K562 (cell line): ENCODE results near the gene CDIPT. TPM values are rescaled to one million over a fixed set of nuclear protein-coding genes. Genes with fewer than 3 reads are reported as not detected.

ENCODE experiments used
- ATF1 ChIP-seq, 2 experiments: fragments of 450-650 bp in 1 of 2; IDR thresholded peaks; 2 replicates each; pipeline ENCODE4 v1.6.1; 2016; ENCODE audit warnings: missing compliant biosample characterization in 1 of 2, missing genetic modification characterization in 1 of 2
- FIP1L1 ChIP-seq: fragments of 200-400 bp; formaldehyde crosslinking; IDR thresholded peaks from 2 replicates; pipeline ENCODE4 v1.6.1; 2018; ENCODE audit warnings: mild to moderate bottlenecking, low read depth, low read length; ENCODE audit not compliant: poor library complexity, severe bottlenecking
- HNRNPH1 ChIP-seq: fragments of 200-400 bp; formaldehyde crosslinking; optimal IDR thresholded peaks from 2 replicates; pipeline ENCODE3; 2017; ENCODE audit warnings: low read depth, mild to moderate bottlenecking, low read length, moderate library complexity
- ILK ChIP-seq: fragments of 450-650 bp; IDR thresholded peaks from 2 replicates; pipeline ENCODE4 v1.6.1; 2016; ENCODE audit warnings: missing genetic modification characterization, low read depth, mild to moderate bottlenecking, missing compliant biosample characterization, moderate library complexity, borderline replicate concordance
- MEF2A ChIP-seq: IDR thresholded peaks from 2 replicates; pipeline ENCODE4 v1.6.1; 2011; ENCODE audit warnings: low read depth, mild to moderate bottlenecking, low read length, moderate library complexity; ENCODE audit not compliant: control insufficient read depth
- NCOR1 ChIP-seq: fragments of 450-650 bp; IDR thresholded peaks from 2 replicates; pipeline ENCODE4 v1.6.1; 2016; ENCODE audit warnings: mild to moderate bottlenecking, moderate library complexity
- NFYB ChIP-seq: IDR thresholded peaks from 2 replicates; pipeline ENCODE4 v1.6.1; 2011; ENCODE audit warnings: mild to moderate bottlenecking, moderate library complexity; ENCODE audit not compliant: insufficient read length; ENCODE audit errors: extremely low read depth
- NR0B1 ChIP-seq: fragments of 450-650 bp; IDR thresholded peaks from one replicate; pipeline ENCODE4 v1.6.1; 2018; ENCODE audit warnings: mild to moderate bottlenecking, moderate library complexity; ENCODE audit not compliant: partially characterized antibody
- POLR2B ChIP-seq: fragments of 450-650 bp; IDR thresholded peaks from 2 replicates; pipeline ENCODE4 v1.6.1; 2018; ENCODE audit warnings: low read depth; ENCODE audit not compliant: partially characterized antibody
- SAFB ChIP-seq: fragments of 200-400 bp; formaldehyde crosslinking; IDR thresholded peaks from 2 replicates; pipeline ENCODE4 v1.6.1; 2017; ENCODE audit warnings: low read depth, low read length, borderline replicate concordance
- SIN3A ChIP-seq, 2 experiments: fragments of 150-350 bp in 1 of 2; IDR thresholded peaks; 2 replicates each; pipeline ENCODE4 v1.6.1; 2011 to 2016; ENCODE audit warnings: borderline replicate concordance in 2 of 2, low read depth in 2 of 2, low read length in 2 of 2, mild to moderate bottlenecking in 2 of 2, moderate library complexity in 2 of 2; ENCODE audit not compliant: control insufficient read depth in 1 of 2
- SP2 ChIP-seq: IDR thresholded peaks from 2 replicates; pipeline ENCODE4 v1.6.1; 2011; ENCODE audit warnings: mild to moderate bottlenecking, low read depth, low read length, moderate library complexity; ENCODE audit not compliant: poor library complexity, severe bottlenecking; ENCODE audit errors: extremely low read depth
- SUPT5H ChIP-seq: fragments of 450-650 bp; IDR thresholded peaks from 2 replicates; pipeline ENCODE4 v1.6.1; 2016
- TRIM28 ChIP-seq: fragments of 450-650 bp; IDR thresholded peaks from 2 replicates; pipeline ENCODE4 v1.6.1; 2017
- ZNF561 ChIP-seq: fragments of 450-650 bp; formaldehyde crosslinking; conservative IDR thresholded peaks from 2 replicates; pipeline ENCODE4 v1.4.0; 2020; ENCODE audit warnings: mild to moderate bottlenecking, moderate library complexity
- polyA plus RNA-seq, 8 experiments: library from polyadenylated mRNA; depleted of rRNA in 4 of 8; stranded (reverse) in 5 of 8; unstranded in 3 of 8; fragments of >200 nt; fragmentation: Nextera tagmentation in 2 of 8; fragmentation: Illumina TruSeq in 1 of 8; extraction: Ambion mirVana in 2 of 8; extraction: Trizol in 1 of 8; gene quantifications; 2 replicates each; pipeline versions ENCODE4 v1.2.1 to v1.2.3, GENCODE V29; 2011 to 2014; ENCODE audit warnings: inconsistent platforms in 1 of 8, missing spikeins in 1 of 8
- total RNA-seq, 7 experiments: library from RNA; depleted of rRNA in 6 of 7; stranded (reverse); fragments of >200 nt in 6 of 7; fragmentation: Illumina TruSeq in 2 of 7; extraction: Trizol in 2 of 7; gene quantifications; 2 replicates each; pipeline versions ENCODE4 v1.2.1 to v1.2.3, GENCODE V29; 2011 to 2021; ENCODE audit warnings: low replicate concordance in 1 of 7
- TF ChIP-seq, protein P1 (sequence below): fragments of 200-800 bp; sonication (Bioruptor generic); IDR thresholded peaks from 2 replicates; pipeline ENCODE4 v1.6.1; 2017; ENCODE audit warnings: missing genetic modification characterization, missing compliant biosample characterization
- TF ChIP-seq, protein P2 (sequence below): sonication (generic); formaldehyde crosslinking; IDR thresholded peaks from 2 replicates; pipeline ENCODE4 v1.8.0; 2022; ENCODE audit warnings: mild to moderate bottlenecking, missing genetic modification reagents
- TF ChIP-seq, protein P3 (sequence below): fragments of 250-450 bp; sonication (Bioruptor Pico); IDR thresholded peaks from 2 replicates; pipeline ENCODE4 v1.8.0; 2022; ENCODE audit warnings: inconsistent platforms, mild to moderate bottlenecking, moderate library complexity, borderline replicate concordance

Gene CDIPT
- total and polyA plus RNA-seq, 9 of the 15 experiments (the other 6 are each of a cell fraction or from before 2014, with no cell fraction given) = 1.3 to 37.0 (median 23.0) TPM

DNA sequence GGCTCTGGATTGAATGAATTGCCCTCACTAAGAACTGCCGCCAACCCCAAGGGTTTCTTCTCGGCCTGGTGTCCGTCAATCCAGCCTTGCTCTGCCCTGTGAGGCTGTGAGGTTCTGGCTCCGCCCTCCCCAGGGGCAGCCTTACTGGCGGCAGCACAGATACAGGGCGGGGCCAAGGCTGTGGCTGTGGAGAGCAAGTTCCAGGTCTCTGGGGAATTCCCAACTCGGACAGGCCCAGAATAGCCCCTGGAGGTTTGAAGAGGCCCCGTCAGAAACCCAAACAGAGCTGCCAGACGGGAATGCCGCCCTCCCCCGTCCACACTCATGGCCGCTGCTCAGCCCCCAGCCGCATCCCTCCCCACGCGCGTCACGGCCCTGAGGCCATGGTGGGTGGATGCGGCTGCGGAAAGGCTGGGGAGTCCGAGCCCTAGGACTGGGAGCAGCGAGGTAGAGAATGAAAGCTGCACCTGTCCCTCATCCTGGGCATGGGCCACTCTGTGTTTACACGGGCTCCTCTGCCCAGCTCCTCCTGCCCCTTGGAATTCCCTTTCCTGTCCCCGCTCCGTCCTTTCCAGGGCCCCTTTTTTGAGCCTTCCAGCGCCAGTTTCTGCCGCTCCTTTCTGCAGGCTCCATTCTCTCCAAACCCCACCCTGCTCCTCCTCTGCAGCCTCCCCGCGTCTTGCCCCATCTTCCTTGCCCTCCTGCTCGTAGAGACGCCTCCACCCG lies 51.7 kb downstream of the CDIPT start (continued):
- peak; percentile 79 for TF ChIP-seq SAFB
- no peak for TF ChIP-seq ZNF561 (CRISPR knock-in tag)
- no peak for TF ChIP-seq ILK (tag)
- TF ChIP-seq, protein P1, sequence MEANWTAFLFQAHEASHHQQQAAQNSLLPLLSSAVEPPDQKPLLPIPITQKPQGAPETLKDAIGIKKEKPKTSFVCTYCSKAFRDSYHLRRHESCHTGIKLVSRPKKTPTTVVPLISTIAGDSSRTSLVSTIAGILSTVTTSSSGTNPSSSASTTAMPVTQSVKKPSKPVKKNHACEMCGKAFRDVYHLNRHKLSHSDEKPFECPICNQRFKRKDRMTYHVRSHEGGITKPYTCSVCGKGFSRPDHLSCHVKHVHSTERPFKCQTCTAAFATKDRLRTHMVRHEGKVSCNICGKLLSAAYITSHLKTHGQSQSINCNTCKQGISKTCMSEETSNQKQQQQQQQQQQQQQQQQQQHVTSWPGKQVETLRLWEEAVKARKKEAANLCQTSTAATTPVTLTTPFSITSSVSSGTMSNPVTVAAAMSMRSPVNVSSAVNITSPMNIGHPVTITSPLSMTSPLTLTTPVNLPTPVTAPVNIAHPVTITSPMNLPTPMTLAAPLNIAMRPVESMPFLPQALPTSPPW (CRISPR knock-in tag) = peak; percentile 65
- no peak for TF ChIP-seq NR0B1
- no peak for TF ChIP-seq ATF1 (CRISPR knock-in tag; IDR thresholded peaks at IDR 0.05)
- peak; percentile 75 for TF ChIP-seq ATF1 (tag; IDR thresholded peaks at IDR 0.05)
- TF ChIP-seq POLR2B = peak; percentile 73
- no peak for TF ChIP-seq TRIM28
- TF ChIP-seq, protein P2, sequence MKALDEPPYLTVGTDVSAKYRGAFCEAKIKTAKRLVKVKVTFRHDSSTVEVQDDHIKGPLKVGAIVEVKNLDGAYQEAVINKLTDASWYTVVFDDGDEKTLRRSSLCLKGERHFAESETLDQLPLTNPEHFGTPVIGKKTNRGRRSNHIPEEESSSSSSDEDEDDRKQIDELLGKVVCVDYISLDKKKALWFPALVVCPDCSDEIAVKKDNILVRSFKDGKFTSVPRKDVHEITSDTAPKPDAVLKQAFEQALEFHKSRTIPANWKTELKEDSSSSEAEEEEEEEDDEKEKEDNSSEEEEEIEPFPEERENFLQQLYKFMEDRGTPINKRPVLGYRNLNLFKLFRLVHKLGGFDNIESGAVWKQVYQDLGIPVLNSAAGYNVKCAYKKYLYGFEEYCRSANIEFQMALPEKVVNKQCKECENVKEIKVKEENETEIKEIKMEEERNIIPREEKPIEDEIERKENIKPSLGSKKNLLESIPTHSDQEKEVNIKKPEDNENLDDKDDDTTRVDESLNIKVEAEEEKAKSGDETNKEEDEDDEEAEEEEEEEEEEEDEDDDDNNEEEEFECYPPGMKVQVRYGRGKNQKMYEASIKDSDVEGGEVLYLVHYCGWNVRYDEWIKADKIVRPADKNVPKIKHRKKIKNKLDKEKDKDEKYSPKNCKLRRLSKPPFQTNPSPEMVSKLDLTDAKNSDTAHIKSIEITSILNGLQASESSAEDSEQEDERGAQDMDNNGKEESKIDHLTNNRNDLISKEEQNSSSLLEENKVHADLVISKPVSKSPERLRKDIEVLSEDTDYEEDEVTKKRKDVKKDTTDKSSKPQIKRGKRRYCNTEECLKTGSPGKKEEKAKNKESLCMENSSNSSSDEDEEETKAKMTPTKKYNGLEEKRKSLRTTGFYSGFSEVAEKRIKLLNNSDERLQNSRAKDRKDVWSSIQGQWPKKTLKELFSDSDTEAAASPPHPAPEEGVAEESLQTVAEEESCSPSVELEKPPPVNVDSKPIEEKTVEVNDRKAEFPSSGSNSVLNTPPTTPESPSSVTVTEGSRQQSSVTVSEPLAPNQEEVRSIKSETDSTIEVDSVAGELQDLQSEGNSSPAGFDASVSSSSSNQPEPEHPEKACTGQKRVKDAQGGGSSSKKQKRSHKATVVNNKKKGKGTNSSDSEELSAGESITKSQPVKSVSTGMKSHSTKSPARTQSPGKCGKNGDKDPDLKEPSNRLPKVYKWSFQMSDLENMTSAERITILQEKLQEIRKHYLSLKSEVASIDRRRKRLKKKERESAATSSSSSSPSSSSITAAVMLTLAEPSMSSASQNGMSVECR (CRISPR knock-in tag) = no peak
- TF ChIP-seq HNRNPH1 = no peak
- peak; percentile 33 for TF ChIP-seq SP2
- peak; percentile 72 for TF ChIP-seq SUPT5H
- TF ChIP-seq NFYB = peak; percentile 27
- TF ChIP-seq NCOR1 = peak; percentile 39
- TF ChIP-seq, protein P3, sequence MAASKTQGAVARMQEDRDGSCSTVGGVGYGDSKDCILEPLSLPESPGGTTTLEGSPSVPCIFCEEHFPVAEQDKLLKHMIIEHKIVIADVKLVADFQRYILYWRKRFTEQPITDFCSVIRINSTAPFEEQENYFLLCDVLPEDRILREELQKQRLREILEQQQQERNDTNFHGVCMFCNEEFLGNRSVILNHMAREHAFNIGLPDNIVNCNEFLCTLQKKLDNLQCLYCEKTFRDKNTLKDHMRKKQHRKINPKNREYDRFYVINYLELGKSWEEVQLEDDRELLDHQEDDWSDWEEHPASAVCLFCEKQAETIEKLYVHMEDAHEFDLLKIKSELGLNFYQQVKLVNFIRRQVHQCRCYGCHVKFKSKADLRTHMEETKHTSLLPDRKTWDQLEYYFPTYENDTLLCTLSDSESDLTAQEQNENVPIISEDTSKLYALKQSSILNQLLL (CRISPR knock-in tag) = no peak
- TF ChIP-seq SIN3A (IDR thresholded peaks at IDR 0.05; ENCODE audit: borderline replicate concordance in 2 of 2, control insufficient read depth in 1 of 2, low read depth in 2 of 2, low read length in 2 of 2) = peak; percentile 69 to 73; a peak in 1 of 4 replicates
- peak; percentile 38; the same call in 1 of the 2 replicates for TF ChIP-seq MEF2A
- TF ChIP-seq FIP1L1 = peak; percentile 65
